ENCODE data around the gene TCF3. TPM values are rescaled to one million over a fixed set of nuclear protein-coding genes. Genes with fewer than 3 reads are reported as not detected.

TCF3 gene
- total RNA-seq, 1 donor from 2014 or later, result 43.2 TPM

- no peak for TF ChIP-seq CTCF (IDR thresholded peaks at IDR 0.05)
- Histone ChIP-seq H3K4me1 (peaks cover 8% of the 10 kb centered on the region), H3K9me3 (no peaks in the 10 kb centered on the region), H3K27me3 (no peaks in the 10 kb centered on the region), H3K27ac (no peak overlapping the region), H3K36me3 (peaks cover 16% of the 10 kb centered on the region), H3K4me3 (no peak overlapping the region)
- intact Hi-C loops (cut with DNase I), result no loop called here
- DNase-seq (no peak), ATAC-seq (no peak)
These were observed 42.5 kb downstream of the TCF3 start for GRCh38 chr19:1609680-1610474.

DNA sequence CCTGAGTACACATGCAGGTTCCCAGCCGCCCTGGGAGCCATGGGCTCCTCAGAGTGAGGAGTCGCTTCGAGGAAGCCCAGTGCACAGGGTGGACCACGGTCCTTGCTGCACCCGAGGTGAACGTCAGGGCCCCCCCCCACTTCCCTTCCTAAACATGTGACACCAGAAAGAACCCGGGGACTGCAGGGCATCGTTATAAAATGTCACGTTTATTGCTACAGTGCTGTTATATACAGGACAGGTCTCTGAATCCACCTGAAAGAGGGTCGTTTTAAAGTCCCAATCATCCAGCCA, 43.4 kb downstream of the TCF3 start:
- H3K36me3 ChIP-seq, result peaks cover 13% of the 10 kb centered on the region
- no peak for ATAC-seq
- H3K27me3 ChIP-seq, result no peaks in the 10 kb centered on the region
- no peak overlapping the region for H3K27ac ChIP-seq
- intact Hi-C loops (cut with DNase I), result no loop called here
- H3K4me3 ChIP-seq, result no peak overlapping the region
- H3K9me3 ChIP-seq, result no peaks in the 10 kb centered on the region
- no peak for TF ChIP-seq CTCF (IDR thresholded peaks at IDR 0.05)
- DNase-seq, result no peak
- H3K4me1 ChIP-seq, result peaks cover 14% of the 10 kb centered on the region

DNA sequence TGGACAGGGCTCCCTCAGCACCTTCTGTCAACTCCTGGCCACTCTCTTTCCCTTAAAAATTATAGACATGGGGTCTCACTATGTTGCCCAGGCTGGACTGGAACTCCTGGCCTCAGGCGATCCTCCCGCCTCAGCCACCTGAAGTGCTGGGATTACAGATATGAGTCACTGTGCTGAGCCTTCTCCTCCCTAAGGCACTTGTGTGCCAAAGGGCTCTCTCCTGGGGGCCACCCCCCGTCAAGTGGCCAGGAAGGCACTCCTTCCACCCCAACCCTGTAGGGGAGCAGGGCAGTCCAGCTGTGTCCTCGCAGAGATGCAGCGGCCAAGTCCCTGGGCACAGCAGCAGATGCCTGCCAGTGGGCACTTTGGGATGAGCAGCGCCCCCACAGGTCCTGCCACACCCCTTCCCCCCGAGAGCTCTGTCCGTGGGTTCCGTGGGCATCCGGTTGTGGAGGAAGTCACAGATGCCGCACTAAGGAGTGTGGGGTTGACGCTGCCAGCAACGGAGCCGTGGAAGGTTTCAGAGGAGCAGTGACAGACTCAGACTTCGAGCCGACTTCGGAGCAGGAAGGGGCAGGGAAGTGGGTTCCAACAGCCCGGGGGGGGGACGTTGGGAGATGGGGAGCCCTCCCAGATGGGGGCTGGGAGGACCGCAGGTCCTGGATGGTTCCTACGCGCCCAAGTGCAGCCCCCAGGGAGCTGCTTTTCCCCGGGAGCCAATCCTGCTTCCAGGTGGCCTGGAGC, 43.9 kb downstream of the TCF3 start:
- no peaks in the 10 kb centered on the region for H3K27me3 ChIP-seq
- peaks cover 19% of the 10 kb centered on the region for H3K4me1 ChIP-seq
- TF ChIP-seq CTCF (IDR thresholded peaks at IDR 0.05), result no peak
- intact Hi-C loops (cut with DNase I), result no loop called here
- H3K27ac ChIP-seq, result peak overlapping the region; percentile 24
- H3K4me3 ChIP-seq, result no peak overlapping the region
- DNase-seq (no peak), ATAC-seq (no peak)
- H3K9me3 ChIP-seq, result no peaks in the 10 kb centered on the region
- peaks cover 13% of the 10 kb centered on the region for H3K36me3 ChIP-seq

DNA sequence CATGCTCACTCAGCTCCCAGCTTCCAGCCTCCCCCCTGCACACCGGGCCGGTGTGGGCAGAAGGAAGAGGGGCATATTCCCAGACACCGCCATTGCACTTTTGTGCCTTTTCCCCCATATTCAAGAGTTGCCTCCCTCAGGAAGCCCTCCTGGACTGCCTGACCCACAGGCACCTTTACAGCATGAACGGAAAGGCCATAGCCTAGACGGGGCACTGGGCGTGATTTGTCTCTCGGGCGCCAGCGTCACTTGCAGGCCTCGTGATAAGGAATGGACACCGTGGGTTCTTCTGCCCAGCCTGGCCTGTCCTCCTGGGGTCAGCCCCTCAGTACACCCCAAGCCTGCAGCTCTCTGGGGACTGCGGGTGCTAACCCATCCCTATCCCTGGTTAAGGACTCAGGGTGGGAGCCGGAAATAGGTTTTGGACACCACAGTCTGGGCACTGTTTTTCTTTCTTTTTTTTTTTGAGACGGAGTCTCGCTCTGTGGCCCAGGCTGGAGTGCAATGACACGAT, 46.2 kb downstream of the TCF3 start:
- H3K27me3 ChIP-seq, result no peaks in the 10 kb centered on the region
- peak overlapping the region; percentile 97 for H3K4me3 ChIP-seq
- ATAC-seq, result peak; percentile 13
- intact Hi-C loops (cut with DNase I), result no loop called here
- H3K27ac ChIP-seq, result peak overlapping the region; percentile 92
- peaks cover 3% of the 10 kb centered on the region for H3K36me3 ChIP-seq
- peaks cover 32% of the 10 kb centered on the region for H3K4me1 ChIP-seq
- no peaks in the 10 kb centered on the region for H3K9me3 ChIP-seq
- DNase-seq, result no peak
- no peak for TF ChIP-seq CTCF (IDR thresholded peaks at IDR 0.05)

DNA sequence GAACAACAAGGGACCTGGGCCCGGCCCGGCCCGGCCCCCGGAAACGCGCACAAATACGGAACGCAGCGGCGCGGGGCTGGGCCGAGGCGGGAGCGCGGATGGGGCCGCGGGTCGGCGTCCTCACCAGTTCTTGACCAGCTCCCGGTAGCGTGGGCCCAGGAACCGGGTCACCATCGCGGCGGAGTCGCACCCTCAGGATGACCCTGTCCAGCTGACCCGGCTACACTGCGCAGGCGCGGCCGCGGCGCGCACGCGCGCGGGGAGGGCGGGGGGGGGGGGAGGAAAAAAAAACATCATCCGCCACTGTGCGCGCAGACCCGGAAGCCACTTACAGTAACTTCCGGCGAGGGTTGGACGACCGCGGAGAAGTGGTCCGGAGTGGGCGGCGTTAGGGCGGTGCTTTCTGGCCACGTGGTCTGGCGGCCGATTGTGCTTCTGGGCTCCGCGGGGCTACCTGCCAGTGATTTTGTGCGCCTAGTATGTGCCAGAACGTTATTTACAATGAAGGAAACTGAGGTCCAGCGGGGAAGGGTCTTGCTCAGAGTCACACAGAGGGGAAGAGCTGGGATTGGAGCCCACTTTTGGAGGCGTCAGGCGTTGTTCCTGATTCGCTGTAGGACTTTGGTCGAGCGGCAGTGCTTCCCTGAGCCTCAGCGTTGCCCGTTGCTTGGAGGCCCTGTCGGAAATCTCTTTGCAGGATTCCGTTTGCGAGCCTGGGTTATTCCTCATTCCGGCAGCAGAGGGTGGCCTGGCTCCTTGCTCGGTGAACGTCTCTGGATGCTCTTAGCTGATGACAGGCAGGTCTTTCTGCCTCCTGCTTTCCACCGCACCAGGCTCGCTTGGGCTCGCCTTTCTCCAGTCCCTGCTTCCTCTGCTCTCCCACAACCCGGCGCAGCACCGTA, 46.9 kb downstream of the TCF3 start, which contains the start of gene UQCR11:
Gene UQCR11 (minus strand): TSS at position 227 of the 902 bp plus-strand sequence. CDS start 53 bp downstream, at position 174.
- Histone ChIP-seq H3K9me3 (no peaks in the 10 kb centered on the region), H3K4me1 (peaks cover 32% of the 10 kb centered on the region), H3K4me3 (peak within 1 kb of the TSS; percentile 97), H3K27me3 (no peaks in the 10 kb centered on the region), H3K27ac (peak within 1 kb of the TSS; percentile 92), H3K36me3 (no peaks in the 10 kb centered on the region)
- intact Hi-C loops (cut with DNase I), result no loop called here
- DNase-seq, result peak; percentile 97
- TF ChIP-seq CTCF (IDR thresholded peaks at IDR 0.05), result peak; percentile 56
- peak; percentile 92 for ATAC-seq
